LoVo (cell line): ENCODE results near the gene ZNF217.
"Not testable (repeated sequence)": the region's sequence is repeated elsewhere in the genome, so short reads cannot be mapped to it uniquely, and the experiment has no call there.

Experiments
- DNase-seq: peaks from one replicate; pipeline ENCODE4 v3.0.0-alpha.2; 2016; ENCODE audit warnings: low spot score

Gene ZNF217

DNA sequence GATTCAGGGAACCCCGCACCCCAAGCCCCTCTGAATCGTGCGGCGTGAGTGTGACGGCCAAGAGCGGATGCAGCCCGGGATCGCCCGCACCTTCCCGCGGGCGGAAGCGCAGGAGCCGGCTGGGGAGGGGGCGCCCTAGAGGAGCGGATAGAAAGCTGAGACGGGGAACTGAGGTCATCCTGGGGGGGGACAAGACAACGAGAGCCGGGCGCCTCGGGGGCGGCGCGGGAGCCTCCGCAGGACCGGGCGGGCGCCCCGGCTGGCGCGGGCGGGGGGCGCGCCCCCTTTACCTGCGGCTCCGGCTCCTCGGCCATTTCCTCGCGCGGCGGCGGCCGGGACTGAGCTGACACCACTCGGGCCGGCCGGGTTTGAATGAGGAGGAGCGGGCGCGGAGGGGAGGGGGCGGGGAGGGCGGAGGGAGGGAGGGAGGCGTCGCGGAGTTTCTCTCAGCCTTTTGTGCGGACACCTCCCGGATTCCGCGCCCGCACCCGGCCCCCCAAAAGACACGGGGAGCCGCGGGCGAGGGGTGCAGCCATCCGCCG is at the start of gene ZNF217:
TSS of gene ZNF217 (minus strand) at position 374 of the 542 bp plus-strand sequence. CDS start 11,013 bp downstream, outside the sequence.
- DNase-seq: peak; percentile 60

DNA sequence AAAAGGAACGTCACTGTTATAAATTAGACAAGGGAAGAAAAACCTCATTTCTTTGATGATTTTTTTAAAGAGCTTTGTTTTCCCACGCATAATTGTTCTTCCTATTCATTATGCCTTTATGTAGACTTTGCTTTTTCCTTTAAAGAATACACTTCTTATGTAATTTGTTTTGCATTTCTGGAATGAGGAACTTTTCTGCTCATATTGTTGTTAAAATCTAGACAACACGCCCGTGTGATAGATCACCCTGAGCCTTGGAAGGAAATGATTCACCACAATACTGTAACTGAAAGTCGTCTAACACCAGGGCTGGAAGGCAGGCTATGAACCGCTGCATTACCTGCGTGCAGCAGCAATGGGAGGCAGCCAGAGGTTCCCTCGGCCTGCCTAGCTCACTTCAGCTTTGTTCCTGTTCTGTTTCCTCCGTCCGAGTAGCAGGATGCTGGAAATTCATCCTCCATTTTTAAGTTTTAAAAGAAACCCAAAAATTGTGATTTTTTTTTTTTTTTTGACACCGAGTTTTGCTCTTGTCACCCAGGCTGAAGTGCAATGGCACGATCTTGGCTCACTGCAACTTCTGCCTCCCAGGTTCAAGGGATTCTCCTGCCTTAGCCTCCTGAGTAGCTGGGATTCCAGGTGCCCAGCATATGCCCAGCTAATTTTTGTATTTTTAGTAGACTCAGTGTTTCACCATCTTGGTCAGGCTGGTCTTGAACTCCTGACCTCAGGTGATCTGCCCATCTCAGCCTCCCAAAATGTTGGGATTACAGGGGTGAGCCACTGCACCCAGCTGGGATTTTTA is 49.6 kb upstream of the ZNF217 start:
- peak; percentile 76 for DNase-seq

DNA sequence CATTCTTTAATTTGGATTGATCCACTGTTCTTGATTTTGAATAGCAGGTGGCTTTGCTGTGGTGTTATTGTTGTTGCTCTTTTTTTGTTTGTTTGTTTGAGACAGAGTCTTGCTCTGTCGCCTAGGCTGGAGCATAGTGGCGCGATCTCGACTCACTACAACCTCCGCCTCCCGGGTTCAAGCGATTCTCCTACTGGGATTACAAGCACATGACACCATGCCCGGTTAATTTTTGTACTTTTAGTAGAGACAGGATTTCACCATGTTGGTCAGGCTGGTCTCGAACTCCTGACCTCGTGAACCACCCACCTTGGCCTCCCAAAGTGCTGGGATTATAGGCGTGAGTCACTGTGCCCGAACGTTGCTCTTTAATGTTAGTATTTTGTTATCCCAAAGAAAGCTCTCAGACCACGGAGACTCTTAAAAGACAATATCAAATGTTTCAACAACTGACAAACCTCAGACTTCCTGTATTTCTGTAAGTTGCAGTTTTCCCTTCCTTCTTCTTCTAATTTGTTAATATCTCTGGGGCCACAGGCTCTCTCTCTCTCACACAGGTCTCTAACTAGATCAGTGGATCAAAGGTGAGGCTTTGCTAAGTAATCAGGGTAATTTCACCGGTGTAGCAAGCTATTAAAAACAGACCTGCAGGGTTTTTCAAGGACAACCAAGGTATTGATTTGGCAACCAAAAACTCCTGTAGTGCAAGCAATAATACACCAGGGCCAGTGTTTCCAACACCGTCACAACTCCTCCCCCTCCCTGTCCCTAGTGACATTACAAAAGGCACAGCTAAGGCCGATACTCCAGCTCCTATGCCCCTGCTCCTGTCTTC is 48.8 kb upstream of the ZNF217 start:
- DNase-seq: peak; percentile 81

DNA sequence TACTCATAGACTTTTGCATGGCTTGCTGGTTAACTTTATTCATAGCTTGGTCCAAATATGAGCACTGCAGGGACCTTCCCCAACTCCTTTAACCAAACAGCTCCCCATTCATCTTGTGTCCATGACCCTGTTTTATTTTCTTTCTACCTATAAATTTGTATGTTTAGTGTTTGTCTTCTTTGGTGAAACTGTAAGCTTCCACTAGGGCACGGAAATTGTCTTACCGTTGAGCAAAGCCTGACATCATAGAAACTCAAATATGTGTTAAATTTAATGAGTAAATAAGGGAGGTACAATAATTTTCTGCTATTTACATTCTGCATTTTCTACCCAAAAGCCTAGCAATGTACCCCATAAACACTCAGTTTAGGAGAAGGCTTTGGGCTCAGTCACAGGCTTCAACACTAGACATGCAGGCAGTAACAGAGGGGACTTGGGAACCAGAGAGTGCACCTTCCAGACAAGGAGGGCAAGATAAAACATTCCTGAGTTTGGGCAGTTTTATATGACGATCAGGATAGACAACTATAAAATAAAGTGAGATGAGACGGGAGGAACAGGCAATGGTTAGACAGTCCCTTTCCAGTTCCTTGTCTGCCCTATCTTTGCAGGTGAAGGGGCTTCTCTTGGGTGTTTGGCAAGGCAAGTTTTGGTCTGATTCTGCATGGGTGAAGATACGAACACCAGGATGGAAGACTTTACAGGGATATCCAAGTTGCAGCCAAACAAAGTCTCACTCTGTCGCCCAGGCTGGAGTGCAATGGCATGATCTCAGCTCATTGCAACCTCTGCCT is 46.2 kb upstream of the ZNF217 start:
- DNase-seq: no peak

DNA sequence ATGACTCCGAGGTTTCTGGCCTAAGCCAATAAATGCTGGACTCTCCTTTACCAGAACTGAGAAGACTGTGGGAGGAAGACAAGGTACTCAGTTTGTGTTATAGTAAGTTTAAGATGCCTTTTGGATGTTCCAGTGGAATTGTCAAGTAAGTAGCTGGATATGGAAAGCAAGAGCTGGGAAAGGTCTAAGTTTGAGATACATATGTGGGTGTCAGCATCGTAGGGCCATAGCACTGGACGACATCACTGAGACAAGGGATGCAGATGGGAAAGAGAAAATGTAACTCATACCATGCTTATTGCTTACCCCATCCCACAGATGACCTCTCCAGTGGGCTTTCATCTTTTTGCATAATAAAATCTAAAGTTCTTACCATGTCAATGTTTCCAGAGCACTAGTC is 45.5 kb upstream of the ZNF217 start:
- DNase-seq: no peak

DNA sequence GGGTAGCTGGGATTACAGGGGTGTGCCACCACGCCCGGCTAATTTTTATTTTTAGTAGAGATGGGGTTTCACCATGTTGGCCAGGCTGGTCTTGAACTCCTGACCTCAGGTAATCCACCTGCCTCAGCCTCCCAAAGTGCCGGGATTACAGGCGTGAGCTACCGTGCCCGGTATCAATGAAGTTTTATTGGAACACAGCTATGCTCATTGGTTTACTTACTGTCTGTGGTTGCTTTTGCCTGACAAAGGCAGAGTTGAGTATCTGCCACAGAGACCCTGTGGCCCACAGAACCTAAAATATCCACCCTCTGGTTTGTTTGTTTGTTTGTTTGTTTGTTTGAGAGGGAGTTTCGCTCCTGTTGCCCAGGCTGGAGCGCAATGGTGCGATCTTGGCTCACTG is 43.7 kb upstream of the ZNF217 start:
- not testable (repeated sequence) for DNase-seq

DNA sequence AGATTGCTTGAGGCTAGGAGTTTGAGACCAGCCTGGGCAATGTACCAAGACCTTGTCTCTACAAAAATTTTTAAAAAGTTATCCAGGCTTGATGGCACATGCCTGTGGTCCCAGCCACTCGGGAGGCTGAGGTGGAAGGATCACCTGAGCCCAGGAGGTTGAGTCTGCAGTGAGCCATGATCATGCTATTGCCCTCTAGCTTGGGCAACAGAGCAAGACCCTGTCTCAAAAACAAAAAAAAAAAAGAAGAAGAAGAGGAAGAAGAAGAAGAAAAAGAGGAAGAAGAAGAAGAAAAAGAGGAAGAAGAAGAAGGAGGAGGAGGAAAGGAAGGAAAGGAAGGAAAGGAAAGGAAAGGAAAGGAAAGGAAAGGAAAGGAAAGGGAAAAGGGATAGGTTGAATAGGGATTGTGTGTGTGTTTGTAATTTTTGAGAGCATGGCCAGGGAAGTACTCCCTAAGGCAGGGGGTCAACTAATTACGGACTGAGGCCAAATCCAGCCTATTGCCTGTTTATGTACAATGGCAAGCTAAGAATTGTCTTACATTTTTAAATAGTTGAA is 43.0 kb upstream of the ZNF217 start:
- DNase-seq: no peak

DNA sequence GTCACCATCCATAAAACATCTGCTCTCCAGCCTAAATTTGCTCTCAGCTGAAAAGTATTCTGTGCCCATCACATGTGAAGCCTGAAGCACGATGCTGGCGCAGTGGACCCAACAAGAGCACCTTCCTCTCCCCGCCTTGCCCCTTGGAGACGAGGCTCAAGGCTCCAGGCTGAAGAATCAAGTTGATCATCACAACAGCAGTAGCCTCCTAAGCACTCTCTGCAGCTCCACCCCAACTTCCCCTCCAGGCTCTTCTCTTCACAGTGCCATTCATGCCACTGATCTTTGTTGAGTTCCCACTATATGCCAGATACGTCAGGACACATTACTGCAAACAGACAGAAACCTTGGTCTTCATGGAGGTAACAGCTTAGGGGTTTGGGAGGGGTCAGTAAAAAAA is 41.6 kb upstream of the ZNF217 start:
- DNase-seq: no peak

DNA sequence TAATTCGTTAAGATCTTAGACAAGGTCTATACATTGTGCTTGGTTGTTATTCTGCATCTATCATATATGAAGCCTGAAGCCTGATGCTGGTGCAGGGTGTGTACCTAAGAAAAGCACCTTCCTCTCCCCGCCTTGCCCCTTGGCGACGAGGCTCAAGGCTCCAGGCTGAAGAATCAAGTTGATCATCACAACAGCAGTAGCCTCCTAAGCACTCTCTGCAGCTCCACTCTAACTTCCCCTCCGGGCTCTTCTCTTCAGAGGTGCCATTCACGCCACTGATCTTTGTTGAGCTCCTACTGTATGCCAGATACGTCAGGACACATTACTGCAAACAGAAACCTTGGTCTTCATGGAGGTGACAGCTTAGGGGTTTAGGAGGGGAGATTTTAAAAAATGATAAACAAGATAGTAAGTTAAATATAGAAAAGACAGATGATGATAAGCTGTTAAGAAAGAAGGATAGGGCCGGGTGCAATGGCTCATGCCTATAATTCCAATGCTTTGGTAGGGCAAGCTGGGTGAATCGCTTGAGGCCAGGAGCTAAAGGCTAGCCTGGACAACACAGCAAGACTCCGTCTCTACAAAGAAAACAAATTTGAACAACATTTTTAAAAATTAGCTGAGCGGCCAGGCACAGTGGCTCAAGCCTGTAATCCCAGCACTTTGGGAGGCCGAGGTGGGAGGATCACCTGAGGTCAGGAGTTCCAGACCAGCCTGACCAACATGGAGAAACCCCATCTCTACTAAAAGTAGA is 38.4 kb upstream of the ZNF217 start:
- no peak for DNase-seq

DNA sequence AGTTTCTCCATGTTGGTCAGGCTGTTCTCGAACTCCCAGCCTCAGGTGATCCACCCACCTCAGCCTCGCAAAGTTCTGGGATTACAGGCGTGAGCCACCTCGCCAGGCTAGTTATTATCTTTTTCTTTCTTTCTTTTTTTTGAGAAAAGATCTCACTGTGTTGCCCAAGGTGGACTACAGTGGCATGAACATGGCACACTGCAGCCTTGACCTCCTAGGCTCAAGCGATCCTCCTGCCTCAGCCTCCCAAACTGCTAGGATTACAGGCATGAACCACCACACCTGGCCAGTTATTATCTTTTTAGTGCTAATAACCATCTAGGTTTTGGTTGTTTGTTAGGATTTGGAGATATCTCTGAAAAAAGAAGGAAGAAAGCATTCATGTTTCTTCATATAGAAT is 35.8 kb upstream of the ZNF217 start:
- no peak for DNase-seq

DNA sequence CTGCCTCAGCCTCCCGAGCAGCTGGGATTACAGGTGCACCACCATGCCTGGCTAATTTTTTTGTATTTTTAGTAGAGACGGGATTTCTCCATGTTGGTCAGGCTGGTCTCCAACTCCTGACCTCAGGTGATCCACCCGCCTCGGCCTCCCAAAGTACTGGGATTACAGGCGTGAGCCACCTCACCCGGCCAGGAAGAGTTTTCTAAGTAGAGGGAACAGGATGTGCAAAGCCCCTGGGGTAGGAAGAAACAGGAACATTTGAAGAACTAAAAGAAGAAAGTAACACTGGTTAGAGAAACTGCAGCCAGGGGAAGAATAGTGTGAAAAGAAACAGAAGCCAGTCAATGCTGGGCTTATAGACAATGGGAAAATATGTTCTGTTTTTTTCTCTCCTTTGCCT is 35.1 kb upstream of the ZNF217 start:
- not testable (repeated sequence) for DNase-seq

DNA sequence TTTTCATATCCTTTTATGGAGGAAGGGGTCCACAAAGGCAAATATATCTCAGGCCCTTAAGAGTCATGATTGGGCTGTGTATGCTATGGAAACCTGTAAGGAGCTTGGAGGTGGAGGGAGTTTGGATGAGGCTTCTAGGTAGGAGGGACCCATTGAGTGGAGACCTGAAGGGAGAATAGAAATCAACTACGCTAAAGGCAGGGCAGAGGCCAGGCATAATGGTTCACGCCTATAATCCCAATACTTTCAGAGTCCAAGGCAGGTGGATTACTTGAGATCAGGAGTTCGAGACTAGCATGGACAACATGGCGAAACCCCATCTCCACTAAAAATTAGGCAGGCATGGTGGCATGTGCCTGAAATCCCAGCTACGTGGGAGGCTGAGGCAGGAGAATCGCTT is 34.4 kb upstream of the ZNF217 start:
- DNase-seq: no peak

DNA sequence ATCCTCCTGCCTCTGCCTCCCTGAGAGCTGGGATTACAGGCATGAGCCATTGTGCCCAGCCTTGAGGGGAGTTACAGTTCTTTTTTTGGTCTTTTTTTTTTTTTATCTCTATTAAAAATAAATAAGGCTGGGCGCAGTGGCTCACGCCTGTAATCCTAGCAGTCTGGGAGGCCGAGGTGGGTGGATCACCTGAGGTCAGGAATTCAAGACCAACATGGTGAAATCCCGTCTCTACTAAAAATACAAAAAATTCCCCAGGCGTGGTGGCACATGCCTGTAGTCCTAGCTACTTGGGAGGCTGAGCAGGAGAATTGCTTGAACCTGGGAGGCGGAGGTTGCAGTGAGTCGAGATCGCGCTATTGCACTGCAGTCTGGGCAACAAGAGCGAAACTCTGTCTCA is 33.4 kb upstream of the ZNF217 start:
- not testable (repeated sequence) for DNase-seq

DNA sequence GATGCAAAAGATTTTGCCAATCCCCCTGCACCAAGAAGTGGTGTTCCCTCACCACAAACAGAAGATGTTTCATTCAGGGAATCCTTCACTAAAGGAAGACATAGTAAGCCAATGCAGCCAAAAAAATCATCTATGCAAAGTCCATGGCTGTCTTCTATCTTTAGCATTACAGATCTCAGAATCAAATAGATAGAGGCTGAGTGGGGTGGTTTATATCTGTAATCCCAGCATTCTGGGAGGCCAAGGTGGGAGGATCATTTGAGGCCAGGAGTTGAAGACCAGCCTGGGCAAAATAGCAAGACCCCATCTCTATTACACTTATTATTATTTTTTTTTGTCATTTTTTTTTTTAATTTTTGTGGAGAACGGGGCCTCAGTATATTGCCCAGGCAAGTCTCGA is 32.9 kb upstream of the ZNF217 start:
- DNase-seq: no peak

DNA sequence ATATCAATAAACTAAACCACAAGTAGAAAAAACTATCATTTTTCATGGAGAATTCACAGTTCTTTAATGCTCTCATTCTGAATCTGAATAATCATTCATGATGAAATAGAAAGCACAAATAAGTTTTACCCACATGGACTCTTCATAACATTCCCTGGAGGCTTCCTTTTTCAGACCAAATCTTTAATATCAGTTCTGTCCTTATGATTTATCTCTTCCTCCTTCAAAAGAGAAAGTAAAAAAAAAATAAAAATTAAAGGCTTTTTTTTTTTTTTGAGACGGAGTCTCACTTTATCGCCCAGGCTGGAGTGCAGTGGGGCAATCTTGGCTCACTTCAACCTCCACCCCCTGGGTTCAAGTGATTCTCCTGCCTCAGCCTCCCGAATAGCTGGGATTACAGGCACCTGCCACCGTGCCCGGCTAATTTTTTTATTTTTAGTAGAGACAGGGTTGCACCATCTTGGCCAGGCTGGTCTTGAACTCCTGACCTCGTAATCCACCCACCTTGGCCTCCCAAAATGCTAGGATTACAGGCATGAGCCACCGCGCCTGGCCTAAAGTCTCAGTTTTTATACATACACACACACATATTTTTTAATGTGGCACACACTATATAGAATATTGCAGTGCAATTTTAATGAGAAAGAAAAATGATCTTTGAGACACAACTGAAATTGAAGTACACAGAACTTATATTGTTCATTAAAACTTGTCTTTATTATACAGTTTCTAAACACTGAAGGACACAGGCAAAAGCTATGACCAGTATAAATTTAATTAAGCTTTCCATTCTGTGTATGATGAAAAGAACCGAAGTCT is 31.9 kb upstream of the ZNF217 start:
- no peak for DNase-seq

DNA sequence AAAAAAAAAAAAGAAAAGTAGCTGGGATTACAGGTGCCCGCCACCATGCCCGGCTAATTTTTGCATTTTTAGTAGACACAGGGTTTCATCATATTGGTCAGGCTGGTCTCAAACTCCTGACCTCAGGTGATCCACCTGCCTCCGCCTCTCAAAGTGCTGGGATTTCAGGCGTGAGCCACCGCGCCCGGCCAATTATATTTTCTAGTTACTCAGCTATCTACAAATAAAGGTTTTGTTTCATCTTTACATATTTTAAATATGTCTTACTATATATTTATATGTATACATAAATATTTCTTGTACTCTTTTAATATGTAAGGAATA is 31.2 kb upstream of the ZNF217 start:
- not testable (repeated sequence) for DNase-seq

DNA sequence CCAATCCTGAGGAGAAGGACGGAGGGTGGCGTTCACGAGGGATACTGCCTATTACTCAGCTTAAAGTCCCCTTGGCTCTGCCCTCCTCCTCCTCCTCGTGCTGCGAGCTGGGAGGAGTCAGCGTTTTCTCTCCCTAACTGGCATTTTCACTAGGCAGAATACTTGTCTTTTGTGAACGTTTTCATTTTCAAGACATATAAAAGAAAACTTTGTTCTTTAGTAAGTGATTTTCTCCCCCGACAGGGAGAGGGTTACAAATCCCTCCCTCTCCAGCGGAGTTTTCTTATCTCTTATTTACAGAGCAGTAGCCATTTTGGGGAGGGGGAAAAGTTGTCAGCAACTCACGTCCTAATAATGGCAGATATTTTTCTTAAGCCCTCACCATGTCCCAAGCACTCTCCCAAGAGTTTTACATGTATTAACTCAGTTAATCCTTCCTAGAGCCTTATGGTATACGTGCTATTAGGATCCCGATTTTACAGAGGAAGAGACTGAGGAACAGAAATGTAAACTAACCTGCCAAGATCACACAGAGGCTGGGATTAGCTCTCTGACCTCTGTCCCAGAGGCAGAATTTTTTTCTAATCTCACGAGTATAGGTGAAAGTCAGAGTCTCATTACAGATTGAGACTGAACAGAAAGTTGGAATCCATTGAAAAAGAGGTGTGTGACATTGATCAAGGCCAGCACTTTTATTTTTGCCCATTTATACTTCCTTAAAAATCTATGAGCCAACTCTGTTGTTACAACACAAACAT is 30.0 kb upstream of the ZNF217 start:
- peak; percentile 89 for DNase-seq

DNA sequence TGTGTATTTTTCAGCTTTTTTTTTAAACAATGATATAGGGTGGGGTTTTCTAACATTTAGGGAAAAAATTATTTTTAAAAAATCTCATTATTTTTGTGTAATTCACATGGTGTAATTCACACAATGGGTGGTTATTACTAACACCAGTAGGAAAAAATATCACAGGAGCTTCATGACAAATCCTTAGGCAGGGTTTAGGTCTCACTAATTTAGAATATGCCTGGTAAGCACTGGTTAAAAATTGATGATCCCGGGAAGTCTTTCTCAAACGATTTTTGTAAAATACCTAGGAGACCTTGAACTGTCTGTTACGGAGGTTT is 29.5 kb upstream of the ZNF217 start:
- no peak for DNase-seq

DNA sequence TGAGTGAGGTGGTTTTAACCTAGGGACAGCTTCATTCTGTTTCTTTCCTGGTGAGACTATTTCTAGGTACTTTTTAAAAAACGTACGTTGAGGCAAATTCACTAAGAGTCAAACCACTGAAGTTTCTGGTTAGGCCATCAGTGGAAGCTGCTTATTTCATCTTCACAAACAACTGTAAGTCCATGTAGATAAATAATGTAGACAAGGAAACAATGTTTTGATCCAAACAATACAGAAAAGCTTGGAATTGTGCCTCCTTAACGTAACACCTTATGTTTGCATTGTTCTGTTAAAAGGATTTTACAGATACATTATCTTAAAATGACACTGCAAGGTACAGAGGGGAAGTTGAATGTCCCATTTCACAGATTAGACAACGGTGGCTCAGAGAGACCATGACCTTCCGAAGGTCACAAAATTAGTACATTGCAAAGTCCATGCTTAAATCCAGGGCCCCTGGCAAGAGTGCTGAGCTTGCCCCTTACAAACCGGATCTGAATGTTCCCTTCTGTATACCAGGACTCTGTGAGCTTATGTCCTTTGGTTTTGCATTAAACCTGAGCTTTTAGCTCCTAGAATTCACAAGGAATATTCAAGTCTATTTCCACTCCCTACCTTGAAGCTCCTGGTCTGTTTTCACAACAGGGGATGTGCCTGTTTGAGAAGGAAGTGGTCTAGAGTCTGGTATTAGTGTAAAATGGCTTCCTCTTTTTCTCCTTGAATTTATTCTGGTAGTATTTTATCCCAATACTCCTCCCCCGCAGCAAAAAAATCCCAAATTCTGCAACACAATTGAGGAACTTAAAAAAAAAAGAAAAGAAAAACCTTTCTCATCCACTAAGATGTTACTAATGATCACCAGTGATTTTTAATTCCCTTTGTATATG is 28.9 kb upstream of the ZNF217 start:
- DNase-seq: no peak
